GM10847 (cell line): ENCODE measurements around the gene LY6G6F.

ENCODE experiments used
- POLR2A ChIP-seq: IDR thresholded peaks from 2 replicates; pipeline ENCODE4 v1.6.1; 2011; ENCODE audit not compliant: insufficient read length; ENCODE audit errors: extremely low read depth

The LY6G6F gene

GRCh38 chr6:31712296-31712695 is 5.6 kb downstream of the LY6G6F start:
- no peak for TF ChIP-seq POLR2A

GRCh38 chr6:31713465-31713864 is 6.8 kb downstream of the LY6G6F start:
- no peak for TF ChIP-seq POLR2A

GRCh38 chr6:31713991-31714684 is 7.5 kb downstream of the LY6G6F start:
- TF ChIP-seq POLR2A: no peak

- no peak for TF ChIP-seq POLR2A
Measured at GRCh38 chr6:31715022-31715958, 8.6 kb downstream of the LY6G6F start, which contains the start of gene LY6G6D. Gene LY6G6D (plus strand): TSS chr6:31715348. CDS start chr6:31715356, 8 bp downstream.

- TF ChIP-seq POLR2A: no peak
Measured at GRCh38 chr6:31717499-31718222, 11.0 kb downstream of the LY6G6F start.

GRCh38 chr6:31718265-31718664 is 11.6 kb downstream of the LY6G6F start:
- TF ChIP-seq POLR2A: no peak

- TF ChIP-seq POLR2A: no peak
Measured at GRCh38 chr6:31719001-31719400, 12.3 kb downstream of the LY6G6F start.

- TF ChIP-seq POLR2A: no peak
Measured at GRCh38 chr6:31720196-31720770, 13.6 kb downstream of the LY6G6F start.

- TF ChIP-seq POLR2A: no peak
Measured at GRCh38 chr6:31721351-31722020, 14.8 kb downstream of the LY6G6F start, which contains the start of gene LY6G6C. Gene LY6G6C (minus strand): TSS chr6:31721746. CDS start chr6:31721679, 67 bp downstream.

GRCh38 chr6:31722173-31722572 is 15.5 kb downstream of the LY6G6F start:
- no peak for TF ChIP-seq POLR2A

- no peak for TF ChIP-seq POLR2A
Measured at GRCh38 chr6:31723245-31723979, 16.7 kb downstream of the LY6G6F start, which contains the start of gene MPIG6B. Gene MPIG6B (plus strand): TSS chr6:31723373. CDS start chr6:31723384, 11 bp downstream.

GRCh38 chr6:31723980-31724691 is 17.5 kb downstream of the LY6G6F start:
- TF ChIP-seq POLR2A: no peak

GRCh38 chr6:31725502-31726350 is 19.1 kb downstream of the LY6G6F start:
- TF ChIP-seq POLR2A: no peak
